Activated gamma-delta T cell treated with Interleukin-2 at 50 U/mL for 16 hours (primary cell): ENCODE measurements around the gene TSC22D1.

ENCODE experiments used
- DNase-seq: peaks from one replicate; pipeline ENCODE4 v3.0.0-alpha.2; 2020

TSC22D1 gene

GRCh38 chr13:44422755-44423643 is 153.1 kb downstream of the TSC22D1 start:
- DNase-seq = no peak

GRCh38 chr13:44421853-44422525 is 154.1 kb downstream of the TSC22D1 start:
- no peak for DNase-seq

- no peak for DNase-seq
Measured at GRCh38 chr13:44420376-44421220, 155.5 kb downstream of the TSC22D1 start.

GRCh38 chr13:44417876-44418275 is 158.3 kb downstream of the TSC22D1 start:
- no peak for DNase-seq

GRCh38 chr13:44417446-44417845 is 158.7 kb downstream of the TSC22D1 start:
- DNase-seq = no peak

GRCh38 chr13:44416744-44417143 is 159.4 kb downstream of the TSC22D1 start:
- no peak for DNase-seq

- DNase-seq = no peak
Measured at GRCh38 chr13:44416301-44416700, 159.8 kb downstream of the TSC22D1 start.

GRCh38 chr13:44415815-44416214 is 160.3 kb downstream of the TSC22D1 start:
- no peak for DNase-seq

- no peak for DNase-seq
Measured at GRCh38 chr13:44414716-44415115, 161.4 kb downstream of the TSC22D1 start.

- DNase-seq = no peak
Measured at GRCh38 chr13:44413095-44413494, 163.0 kb downstream of the TSC22D1 start.

- DNase-seq = no peak
Measured at GRCh38 chr13:44412346-44412935, 163.7 kb downstream of the TSC22D1 start.

- no peak for DNase-seq
Measured at GRCh38 chr13:44411841-44412240, 164.3 kb downstream of the TSC22D1 start.

- no peak for DNase-seq
Measured at GRCh38 chr13:44410328-44410859, 165.7 kb downstream of the TSC22D1 start.

GRCh38 chr13:44409595-44409994 is 166.5 kb downstream of the TSC22D1 start:
- DNase-seq = no peak

GRCh38 chr13:44407891-44408290 is 168.2 kb downstream of the TSC22D1 start:
- no peak for DNase-seq

- DNase-seq = no peak
Measured at GRCh38 chr13:44407379-44407778, 168.8 kb downstream of the TSC22D1 start.

GRCh38 chr13:44406617-44407016 is 169.5 kb downstream of the TSC22D1 start:
- no peak for DNase-seq

- no peak for DNase-seq
Measured at GRCh38 chr13:44404261-44405132, 171.6 kb downstream of the TSC22D1 start.

GRCh38 chr13:44403461-44404056 is 172.6 kb downstream of the TSC22D1 start:
- DNase-seq = no peak

GRCh38 chr13:44402899-44403445 is 173.2 kb downstream of the TSC22D1 start:
- DNase-seq = no peak

GRCh38 chr13:44401577-44401976 is 174.6 kb downstream of the TSC22D1 start:
- DNase-seq = no peak
